ENCODE results near the gene FMNL2. TPM values are rescaled to one million over a fixed set of nuclear protein-coding genes. Genes with fewer than 3 reads are reported as not detected.

FMNL2 gene
- total RNA-seq, 1 experiment from 2014 or later = 28.1 TPM

DNA sequence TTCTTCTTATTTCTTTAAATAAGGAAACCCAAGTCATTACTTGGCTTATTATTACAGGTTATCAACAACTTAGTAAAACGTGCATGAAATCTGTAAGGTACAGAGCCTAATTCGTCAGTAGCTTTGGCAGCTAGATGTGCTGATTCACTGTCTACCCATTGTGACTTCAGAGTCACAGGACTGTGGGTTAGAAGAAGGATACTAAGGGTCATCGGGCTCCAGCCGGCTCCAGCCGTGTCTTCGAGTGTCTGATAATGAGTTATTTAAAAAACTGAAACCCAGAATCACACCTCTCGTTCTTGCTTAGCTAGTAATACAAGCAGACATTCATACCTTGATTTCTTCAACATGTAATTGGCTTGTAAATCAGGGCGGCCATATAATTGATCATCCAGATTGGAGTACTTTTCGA is 170.5 kb downstream of the FMNL2 start:
- H3K4me1 ChIP-seq (ENCODE audit: control insufficient read depth in 1 of 2, insufficient read depth in 2 of 2, low read length in 2 of 2) = peaks cover 0 to 44% of the 10 kb centered on the region in 2 experiments; a peak in 2 of 4 replicates
- ChIA-PET POLR2A (no interaction called here), RAD21 (ENCODE audit: low non-redundant PET in 1 of 2, low total read pairs in 2 of 2, uncharacterized antibody in 2 of 2, unreplicated experiment in 2 of 2) (no interaction called here), CTCF (no interaction called here)
- no peaks in the 10 kb centered on the region for H3K27me3 ChIP-seq (ENCODE audit: insufficient read depth, low read length)
- no peaks in the 10 kb centered on the region for H3K9me3 ChIP-seq (ENCODE audit: control insufficient read depth in 1 of 2, insufficient read depth in 1 of 2, low read depth in 1 of 2, low read length in 2 of 2)
- ATAC-seq = peak; percentile 36; the same call in 1 of the 2 replicates
- H3K4me2 ChIP-seq (ENCODE audit: low read length) = peak overlapping the region; percentile 18; the same call in 1 of the 2 replicates
- H3K9ac ChIP-seq (ENCODE audit: low read length) = no peak overlapping the region
- H4K20me1 ChIP-seq (ENCODE audit: insufficient read depth) = no peaks in the 10 kb centered on the region
- BruUV-seq (replicated peaks) = no TSS peak
- H3K27ac ChIP-seq (ENCODE audit: low read depth, low read length) = no peak overlapping the region
- H3K4me3 ChIP-seq (replicated peaks in 1 of 2; ENCODE audit: low read depth in 1 of 2, low read length in 2 of 2) = no peak overlapping the region
- no peak overlapping the region for H2AFZ ChIP-seq (ENCODE audit: low read depth, low read length, poor library complexity, severe bottlenecking)
- no peaks in the 10 kb centered on the region for H3K36me3 ChIP-seq (ENCODE audit: control insufficient read depth in 1 of 2, insufficient read depth in 2 of 2, low read length in 2 of 2)
- no peak for DNase-seq (ENCODE audit: low read depth, low spot score)
- TF ChIP-seq SRF (IDR thresholded peaks at IDR 0.05; ENCODE audit: low read depth) (no peak), ELF1 (IDR thresholded peaks at IDR 0.05; ENCODE audit: borderline replicate concordance, low read depth) (no peak), CEBPB (IDR thresholded peaks at IDR 0.05; ENCODE audit: low read depth) (no peak), CBX3 (IDR thresholded peaks at IDR 0.05; ENCODE audit: low read depth) (no peak), POLR2AphosphoS5 (IDR thresholded peaks at IDR 0.05; ENCODE audit: low read depth, low read length) (no peak), RAD21 (IDR thresholded peaks at IDR 0.05; ENCODE audit: low read depth) (no peak), SP1 (IDR thresholded peaks at IDR 0.05; ENCODE audit: low read depth) (no peak), JUND (IDR thresholded peaks at IDR 0.05) (no peak), ZFX (IDR thresholded peaks at IDR 0.05) (no peak)
- no peaks in the 10 kb centered on the region for H3K9me2 ChIP-seq (ENCODE audit: insufficient read depth)
- peaks cover 14% of the 10 kb centered on the region for H3K79me2 ChIP-seq (ENCODE audit: insufficient read depth, low read length)
- intact Hi-C loops (cut with micrococcal nuclease) = no loop called here

DNA sequence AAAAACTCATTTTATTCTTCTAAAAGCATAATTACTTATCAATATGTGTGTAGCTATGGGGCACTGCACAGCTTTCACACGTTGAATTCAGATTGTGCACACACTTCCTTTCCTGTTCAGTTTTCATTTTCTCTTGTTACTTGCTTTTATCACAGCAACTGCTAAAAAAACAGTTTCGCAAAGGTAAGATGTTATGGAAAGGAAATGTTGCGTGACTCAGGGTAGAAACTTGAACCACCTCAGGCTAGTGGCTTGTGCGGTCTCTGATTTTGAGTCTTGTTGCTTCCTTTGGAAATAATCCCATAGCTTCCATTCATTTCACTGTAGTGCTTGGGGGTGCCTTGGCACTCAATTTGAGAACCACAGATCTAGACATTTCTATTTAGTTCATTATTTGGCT is 171.9 kb downstream of the FMNL2 start:
- H3K27ac ChIP-seq (ENCODE audit: low read depth, low read length) = no peak overlapping the region
- intact Hi-C loops (cut with micrococcal nuclease) = no loop called here
- H3K9me2 ChIP-seq (ENCODE audit: insufficient read depth) = no peaks in the 10 kb centered on the region
- ATAC-seq (no peak), DNase-seq (ENCODE audit: low read depth, low spot score) (no peak)
- POLR2A ChIA-PET = no interaction called here
- no peaks in the 10 kb centered on the region for H3K27me3 ChIP-seq (ENCODE audit: insufficient read depth, low read length)
- H3K9ac ChIP-seq (ENCODE audit: low read length) = no peak overlapping the region
- CTCF ChIA-PET = no interaction called here
- peaks cover 16% of the 10 kb centered on the region for H3K79me2 ChIP-seq (ENCODE audit: insufficient read depth, low read length)
- RAD21 ChIA-PET (ENCODE audit: low non-redundant PET in 1 of 2, low total read pairs in 2 of 2, uncharacterized antibody in 2 of 2, unreplicated experiment in 2 of 2) = no interaction called here
- H4K20me1 ChIP-seq (ENCODE audit: insufficient read depth) = no peaks in the 10 kb centered on the region
- no peaks in the 10 kb centered on the region for H3K9me3 ChIP-seq (ENCODE audit: control insufficient read depth in 1 of 2, insufficient read depth in 1 of 2, low read depth in 1 of 2, low read length in 2 of 2)
- H3K4me3 ChIP-seq (replicated peaks in 1 of 2; ENCODE audit: low read depth in 1 of 2, low read length in 2 of 2) = no peak overlapping the region
- H3K4me1 ChIP-seq (ENCODE audit: control insufficient read depth in 1 of 2, insufficient read depth in 2 of 2, low read length in 2 of 2) = peaks cover 0 to 44% of the 10 kb centered on the region in 2 experiments; a peak in 2 of 4 replicates
- no peak overlapping the region for H3K4me2 ChIP-seq (ENCODE audit: low read length)
- BruUV-seq (replicated peaks) = no TSS peak
- H3K36me3 ChIP-seq (ENCODE audit: control insufficient read depth in 1 of 2, insufficient read depth in 2 of 2, low read length in 2 of 2) = no peaks in the 10 kb centered on the region
- no peak overlapping the region for H2AFZ ChIP-seq (ENCODE audit: low read depth, low read length, poor library complexity, severe bottlenecking)
- TF ChIP-seq FOSL1 (IDR thresholded peaks at IDR 0.05; ENCODE audit: low read depth) (no peak), SIN3A (IDR thresholded peaks at IDR 0.05; ENCODE audit: low read depth) (no peak), REST (IDR thresholded peaks at IDR 0.05; ENCODE audit: low read depth) (no peak), MAX (IDR thresholded peaks at IDR 0.05) (no peak), ZNF274 (IDR thresholded peaks at IDR 0.05; ENCODE audit: low read depth, low read length) (no peak), ATF3 (IDR thresholded peaks at IDR 0.05) (no peak), JUND (IDR thresholded peaks at IDR 0.05) (no peak), SRF (IDR thresholded peaks at IDR 0.05; ENCODE audit: low read depth) (no peak), POLR2AphosphoS5 (IDR thresholded peaks at IDR 0.05; ENCODE audit: low read depth, low read length) (no peak), POLR2A (IDR thresholded peaks at IDR 0.05; ENCODE audit: borderline replicate concordance, extremely low read depth, insufficient read depth, insufficient read length) (no peak)
- TF ChIP-seq, protein P1, sequence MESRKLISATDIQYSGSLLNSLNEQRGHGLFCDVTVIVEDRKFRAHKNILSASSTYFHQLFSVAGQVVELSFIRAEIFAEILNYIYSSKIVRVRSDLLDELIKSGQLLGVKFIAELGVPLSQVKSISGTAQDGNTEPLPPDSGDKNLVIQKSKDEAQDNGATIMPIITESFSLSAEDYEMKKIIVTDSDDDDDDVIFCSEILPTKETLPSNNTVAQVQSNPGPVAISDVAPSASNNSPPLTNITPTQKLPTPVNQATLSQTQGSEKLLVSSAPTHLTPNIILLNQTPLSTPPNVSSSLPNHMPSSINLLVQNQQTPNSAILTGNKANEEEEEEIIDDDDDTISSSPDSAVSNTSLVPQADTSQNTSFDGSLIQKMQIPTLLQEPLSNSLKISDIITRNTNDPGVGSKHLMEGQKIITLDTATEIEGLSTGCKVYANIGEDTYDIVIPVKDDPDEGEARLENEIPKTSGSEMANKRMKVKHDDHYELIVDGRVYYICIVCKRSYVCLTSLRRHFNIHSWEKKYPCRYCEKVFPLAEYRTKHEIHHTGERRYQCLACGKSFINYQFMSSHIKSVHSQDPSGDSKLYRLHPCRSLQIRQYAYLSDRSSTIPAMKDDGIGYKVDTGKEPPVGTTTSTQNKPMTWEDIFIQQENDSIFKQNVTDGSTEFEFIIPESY (IDR thresholded peaks at IDR 0.05; ENCODE audit: extremely low read depth, insufficient replicate concordance, low read length) = no peak

Measured in HCT116 (cell line).